Stimulated activated CD8-positive, alpha-beta memory T cell treated with anti-CD3 and anti-CD28 coated beads, Interleukin-15, amount 100 ng/mL, for 4 hours (primary cell): Measurements from ENCODE around the gene NME5.
"Not testable (repeated sequence)": the region's sequence is repeated elsewhere in the genome, so short reads cannot be mapped to it uniquely, and the experiment has no call there.

ENCODE experiments used
- DNase-seq, 2 donors: peaks; one replicate each; pipeline ENCODE4 v3.0.0-alpha.2; 2020; ENCODE audit warnings: low read depth in 2 of 2

Gene NME5

GRCh38 chr5:138078006-138078643 lies 61.1 kb downstream of the NME5 start:
- DNase-seq = no peak

GRCh38 chr5:138077064-138077696 lies 62.0 kb downstream of the NME5 start:
- no peak for DNase-seq

- not testable (repeated sequence) for DNase-seq
Observed at GRCh38 chr5:138070026-138070425, 69.2 kb downstream of the NME5 start.

GRCh38 chr5:138068742-138069600 lies 70.3 kb downstream of the NME5 start:
- peak; percentile 12 to 42 for DNase-seq

- DNase-seq = no peak
Observed at GRCh38 chr5:138067945-138068344, 71.3 kb downstream of the NME5 start.
